IMR-90 (cell line): ENCODE results near the gene IL21R. TPM values are rescaled to one million over a fixed set of nuclear protein-coding genes. Genes with fewer than 3 reads are reported as not detected.

Source experiments
- ATAC-seq: fragments of 200-7000 bp; cut with Tn5 transposase; 2 replicates; pipeline ENCODE4 v1.9.1; 2020; ENCODE audit warnings: low read depth, mild to moderate bottlenecking, moderate library complexity
- BruUV-seq: library from RNA; stranded (reverse); fragments of 400-500 nt; replicated peaks from 2 replicates; lab custom pipeline; 2021; lab: Mats Ljungman, UMichigan
- CTCF ChIA-PET: fragments of 300-600 bp; formaldehyde crosslinking; extraction: SDS; loops from one replicate; lab custom pipeline; 2021; ENCODE audit warnings: antibody characterized with exemption; lab: Yijun Ruan, JAX
- POLR2A ChIA-PET: fragments of 300-600 bp; sonication (Branson Sonifier 250); formaldehyde crosslinking; loops from one replicate; lab custom pipeline; 2022; ENCODE audit warnings: antibody characterized with exemption; ENCODE audit not compliant: unreplicated experiment; lab: Charles Lee
- DNase-seq: peaks from one replicate; pipeline ENCODE4 v3.0.0; 2013
- H2AFZ ChIP-seq: replicated peaks from 2 replicates; pipeline ENCODE3; 2013; ENCODE audit warnings: low read length, mild to moderate bottlenecking; ENCODE audit not compliant: poor library complexity
- H2AK5ac ChIP-seq: 2 replicates; pipeline ENCODE4 v1.6.1; 2013; ENCODE audit warnings: low read depth, low read length, inconsistent platforms
- H2AK9ac ChIP-seq: replicated peaks from 2 replicates; pipeline ENCODE3; 2013; ENCODE audit warnings: mild to moderate bottlenecking, low read depth, low read length, moderate library complexity; ENCODE audit not compliant: poor library complexity
- H2BK120ac ChIP-seq: 2 replicates; pipeline ENCODE4 v1.6.1; 2013; ENCODE audit warnings: low read depth, low read length, inconsistent platforms
- H2BK15ac ChIP-seq: 3 replicates; pipeline ENCODE4 v1.6.1; 2013; ENCODE audit warnings: low read depth, low read length, inconsistent platforms
- H2BK20ac ChIP-seq: 2 replicates; pipeline ENCODE4 v1.6.1; 2013; ENCODE audit warnings: low read depth, mild to moderate bottlenecking, inconsistent platforms, low read length, moderate library complexity
- H2BK5ac ChIP-seq: 2 replicates; pipeline ENCODE4 v1.6.1; 2013; ENCODE audit warnings: mild to moderate bottlenecking, low read depth, low read length, inconsistent platforms; ENCODE audit not compliant: poor library complexity, severe bottlenecking
- H3K14ac ChIP-seq: replicated peaks from 2 replicates; pipeline ENCODE4 v1.6.1; 2013; ENCODE audit warnings: low read depth, low read length, inconsistent platforms
- H3K18ac ChIP-seq: 2 replicates; pipeline ENCODE4 v1.6.1; 2013; ENCODE audit warnings: low read depth, low read length, control low read depth
- H3K23ac ChIP-seq: 2 replicates; pipeline ENCODE4 v1.6.1; 2013; ENCODE audit warnings: low read depth, low read length, inconsistent platforms
- H3K27ac ChIP-seq: 2 replicates; pipeline ENCODE4 v1.5.1; 2013; ENCODE audit warnings: mild to moderate bottlenecking, control low read depth, low read length; ENCODE audit not compliant: insufficient read depth
- H3K27me3 ChIP-seq: 2 replicates; pipeline ENCODE4 v1.6.1; 2013; ENCODE audit warnings: low read length; ENCODE audit not compliant: control insufficient read depth, insufficient read depth
- H3K36me3 ChIP-seq: 2 replicates; pipeline ENCODE4 v1.6.1; 2013; ENCODE audit warnings: low read length, mixed read lengths; ENCODE audit not compliant: control insufficient read depth, insufficient read depth
- H3K4ac ChIP-seq: 2 replicates; pipeline ENCODE4 v1.6.1; 2013; ENCODE audit warnings: low read depth, low read length, inconsistent platforms
- H3K4me1 ChIP-seq: 2 replicates; pipeline ENCODE4 v1.6.1; 2013; ENCODE audit warnings: low read length, mixed read lengths; ENCODE audit not compliant: control insufficient read depth, insufficient read depth
- H3K4me2 ChIP-seq: 2 replicates; pipeline ENCODE4 v1.6.1; 2013; ENCODE audit warnings: low read depth, mild to moderate bottlenecking, control low read depth, low read length, moderate library complexity
- H3K4me3 ChIP-seq: 2 replicates; pipeline ENCODE4 v1.5.1; 2013; ENCODE audit warnings: low read depth, mild to moderate bottlenecking, control low read depth, low read length, moderate library complexity; ENCODE audit not compliant: insufficient read depth
- H3K56ac ChIP-seq: 2 replicates; pipeline ENCODE4 v1.6.1; 2013; ENCODE audit warnings: low read length, inconsistent platforms; ENCODE audit not compliant: insufficient read depth; ENCODE audit errors: extremely low read depth
- H3K79me1 ChIP-seq, 2 experiments: 2 replicates each; pipeline ENCODE4 v1.6.1; 2013; ENCODE audit warnings: low read length in 2 of 2, inconsistent platforms in 1 of 2, low read depth in 1 of 2
- H3K9ac ChIP-seq: 2 replicates; pipeline ENCODE4 v1.6.1; 2013; ENCODE audit warnings: low read depth, low read length, control low read depth
- H3K9me1 ChIP-seq: 2 replicates; pipeline ENCODE4 v1.6.1; 2013; ENCODE audit warnings: low read length, inconsistent platforms; ENCODE audit not compliant: insufficient read depth
- H3K9me3 ChIP-seq: 2 replicates; pipeline ENCODE4 v1.6.1; 2013; ENCODE audit warnings: low read length; ENCODE audit not compliant: control insufficient read depth, insufficient read depth
- H4K20me1 ChIP-seq: 2 replicates; pipeline ENCODE4 v1.6.1; 2013; ENCODE audit warnings: low read length, inconsistent platforms; ENCODE audit not compliant: insufficient read depth
- H4K5ac ChIP-seq: 2 replicates; pipeline ENCODE4 v1.6.1; 2013; ENCODE audit warnings: mild to moderate bottlenecking, low read depth, low read length, control low read depth
- H4K8ac ChIP-seq, 2 experiments: 2 replicates each; pipeline ENCODE4 v1.6.1; 2013; ENCODE audit warnings: low read depth in 2 of 2, low read length in 2 of 2, control low read depth in 1 of 2, inconsistent platforms in 1 of 2
- H4K91ac ChIP-seq: 2 replicates; pipeline ENCODE4 v1.6.1; 2013; ENCODE audit warnings: low read depth, low read length, inconsistent platforms; ENCODE audit not compliant: insufficient read depth
- BHLHE40 ChIP-seq: fragments of 150-350 bp; IDR thresholded peaks from 2 replicates; pipeline ENCODE4 v1.6.1; 2016; ENCODE audit warnings: mild to moderate bottlenecking, low read depth, low read length
- CEBPB ChIP-seq: IDR thresholded peaks from 2 replicates; pipeline ENCODE4 v1.6.1; 2012; ENCODE audit warnings: low read depth, low read length, improper control_type of control experiment
- CHD1 ChIP-seq: IDR thresholded peaks from 2 replicates; pipeline ENCODE4 v1.6.1; 2012; ENCODE audit warnings: low read depth, low read length, improper control_type of control experiment
- MXI1 ChIP-seq: IDR thresholded peaks from 2 replicates; pipeline ENCODE4 v1.6.1; 2012; ENCODE audit warnings: low read depth, mild to moderate bottlenecking, low read length, moderate library complexity, borderline replicate concordance
- RAD21 ChIP-seq: IDR thresholded peaks from 2 replicates; pipeline ENCODE4 v1.6.1; 2012; ENCODE audit warnings: low read length, improper control_type of control experiment
- RCOR1 ChIP-seq: IDR thresholded peaks from 2 replicates; pipeline ENCODE4 v1.6.1; 2012; ENCODE audit warnings: mild to moderate bottlenecking, low read length, improper control_type of control experiment; ENCODE audit not compliant: insufficient replicate concordance
- SMC3 ChIP-seq: fragments of 150-350 bp; IDR thresholded peaks from 2 replicates; pipeline ENCODE4 v1.6.1; 2016; ENCODE audit warnings: low read depth, mild to moderate bottlenecking, antibody characterized with exemption, low read length, moderate library complexity
- WGBS, 2 experiments: methylation state at CpG; one replicate each; pipeline versions ENCODE4 v1.1.5 to v1.1.7; 2013; ENCODE audit warnings: missing lambda C conversion rate in 2 of 2; ENCODE audit not compliant: insufficient read length in 1 of 2; ENCODE audit errors: extremely low coverage in 2 of 2; 5-methylcytosine and 5-hydroxymethylcytosine counted together
- dilution Hi-C: fragments of 300-500 bp; cut with HindIII; formaldehyde crosslinking; loops from one replicate; pipeline ENCODE4 v1.14.3; 2018; ENCODE audit warnings: low sequenced_read_pairs; ENCODE audit not compliant: unreplicated experiment
- in situ Hi-C: fragments of 300-500 bp; cut with MboI; formaldehyde crosslinking; loops from 3 replicates; pipeline ENCODE4 v1.14.3; 2019; ENCODE audit warnings: low sequenced_read_pairs, inconsistent platforms, mixed read lengths
- intact Hi-C: fragments of 100-400 bp; cut with micrococcal nuclease; formaldehyde crosslinking; loops from 2 replicates; pipeline ENCODE4 v1.10.0; 2022
- polyA plus RNA-seq, 3 experiments: library from polyadenylated mRNA; depleted of rRNA; stranded (reverse); fragments of >200 nt; gene quantifications; 2 replicates each; pipeline ENCODE4 v1.2.3, GENCODE V29; 2012; ENCODE audit warnings: low replicate concordance in 1 of 3
- total RNA-seq: library from RNA; depleted of rRNA; stranded (reverse); fragments of >200 nt; gene quantifications from 2 replicates; pipeline ENCODE4 v1.2.3, GENCODE V29; 2012

Gene IL21R
- total and polyA plus RNA-seq, 2 of the 4 experiments (the other 2 are of a cell fraction) = 0.72 to 0.97 TPM

DNA sequence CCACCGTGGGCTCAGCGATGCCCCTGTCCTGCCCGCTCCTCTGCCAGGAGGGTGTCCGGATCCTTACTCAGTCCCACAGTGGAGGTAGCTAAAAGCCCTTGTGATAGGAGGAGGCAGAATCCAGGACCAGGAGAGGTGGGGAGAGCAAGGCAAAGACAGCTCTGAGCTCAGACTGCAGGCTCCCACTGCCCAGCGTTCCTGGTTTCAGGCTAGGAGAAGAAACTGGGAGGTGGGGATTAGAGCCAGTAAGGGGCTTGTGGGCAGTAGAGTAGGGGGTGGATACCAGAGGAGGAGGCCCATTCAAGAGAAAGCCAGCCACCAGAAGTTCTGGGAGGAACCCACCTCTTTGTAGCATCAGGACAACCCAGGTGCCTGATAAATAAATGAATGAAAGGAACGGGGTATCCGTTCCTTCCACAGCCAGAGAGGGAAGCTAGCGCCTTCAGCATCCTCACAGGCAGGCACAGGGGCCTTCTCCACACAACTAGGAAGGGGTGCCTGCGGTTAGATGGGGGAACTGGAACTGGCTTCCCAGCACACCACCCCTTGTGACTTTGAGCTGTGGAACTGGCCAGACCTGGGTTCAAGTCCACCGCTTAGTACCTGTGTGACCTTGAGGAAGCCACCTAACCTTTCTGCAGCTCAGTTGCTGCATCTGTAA lies 2.3 kb downstream of the IL21R start:
- ChIA-PET CTCF (interaction anchor here (0.7 kb wide), 1 partner anchor 704 kb away, joined by 3 read pairs; no protein-coding TSS in a partner anchor), POLR2A (no interaction called here)
- Histone ChIP-seq H2BK5ac (no peak overlapping the region), H3K9me3 (no peaks in the 10 kb centered on the region), H3K4me1 (peaks cover 20% of the 10 kb centered on the region), H3K4me3 (no peak overlapping the region), H2BK120ac (peak overlapping the region; percentile 34), H2AFZ (peak overlapping the region; percentile 25), H4K8ac (no peak overlapping the region; a peak in 1 of 4 replicates), H3K18ac (no peak overlapping the region), H3K9me1 (peaks cover 27% of the 10 kb centered on the region), H2AK5ac (peak overlapping the region; percentile 58), H4K20me1 (no peaks in the 10 kb centered on the region), H2BK15ac (0 out of 3 replicates have a peak overlapping the region, but pooled peaks have one; percentile 36), H3K4me2 (no peak overlapping the region), H4K91ac (peak overlapping the region; percentile 46), H3K79me1 (peaks cover 6 to 25% of the 10 kb centered on the region in 2 experiments; a peak in 2 of 4 replicates), H3K9ac (no peak overlapping the region), H3K27ac (no peak overlapping the region), H3K36me3 (no peaks in the 10 kb centered on the region), H3K14ac (0 out of 2 replicates have a peak overlapping the region, but pooled peaks have one; percentile 26), H3K56ac (no peak overlapping the region), H3K4ac (peak overlapping the region; percentile 79), H3K23ac (no peak overlapping the region; the same call in 1 of the 2 replicates), H2BK20ac (no peak overlapping the region), H4K5ac (no peak overlapping the region), H2AK9ac (no peak overlapping the region), H3K27me3 (no peaks in the 10 kb centered on the region)
- 100% methylated on average over 2 of the region's 10 CpGs; no CpG with 5 or more reads in 1 of the 2 experiments for WGBS, 2 experiments
- ATAC-seq (no peak), DNase-seq (no peak)
- dilution Hi-C loops = no loop called here
- in situ Hi-C loops = no loop called here
- no peak for TF ChIP-seq CHD1
- no peak for TF ChIP-seq RAD21
- TF ChIP-seq MXI1 = no peak
- no peak for TF ChIP-seq SMC3
- no peak for TF ChIP-seq BHLHE40
- no peak for TF ChIP-seq CEBPB
- no peak for TF ChIP-seq RCOR1
- intact Hi-C loops = no loop called here
- no TSS peak for BruUV-seq
